ENCODE data around the gene GPNMB.
"Not testable (repeated sequence)": the region's sequence is repeated elsewhere in the genome, so short reads cannot be mapped to it uniquely, and the experiment has no call there.

Gene GPNMB

DNA sequence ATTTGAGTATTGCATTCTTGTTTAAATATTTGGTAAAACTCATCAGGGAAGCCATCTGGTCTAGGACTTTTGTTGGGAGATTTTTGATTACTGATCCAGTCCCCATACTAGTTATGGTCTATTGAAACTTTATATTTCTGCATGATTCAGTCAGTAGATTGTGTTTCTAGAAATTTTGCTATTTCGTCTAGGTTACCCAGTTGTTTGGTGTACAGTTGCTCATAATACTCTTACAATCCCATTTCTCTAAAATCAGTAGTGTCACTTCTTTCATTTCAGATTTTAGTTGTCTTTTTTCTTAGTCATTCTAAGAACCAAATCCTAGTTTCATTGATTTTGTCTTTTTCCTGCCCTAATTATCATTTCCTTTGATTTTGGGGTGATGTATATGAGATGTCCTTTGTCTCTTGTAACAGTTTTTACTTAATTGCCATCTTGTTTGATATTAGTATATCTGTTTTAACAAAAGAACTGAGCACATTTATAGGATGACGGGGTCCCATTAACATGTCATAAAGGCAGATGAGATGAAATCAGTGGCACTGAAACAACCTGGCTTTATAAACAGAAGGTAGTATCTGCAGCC is 60.5 kb downstream of the GPNMB start:
- DNase-seq (ENCODE audit: low read depth) = no peak

DNA sequence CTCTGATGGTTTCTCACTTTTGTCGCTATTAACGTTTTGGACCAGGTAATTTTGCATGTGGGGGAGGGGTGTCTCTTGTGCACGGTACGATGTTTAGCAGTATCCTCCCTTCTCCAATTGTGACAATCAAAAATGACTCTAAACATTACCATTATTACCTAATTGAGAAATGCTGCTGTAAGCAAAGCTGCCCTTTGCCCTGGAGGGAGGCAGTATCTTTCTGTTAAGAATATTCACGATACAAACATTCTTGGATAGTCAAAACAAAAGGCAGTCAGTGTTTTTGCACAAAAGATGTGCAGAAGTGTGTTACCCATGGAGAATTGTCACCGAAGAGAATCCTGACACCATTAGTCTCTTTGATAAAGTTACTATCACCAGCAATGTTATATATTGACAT is 62.2 kb downstream of the GPNMB start:
- DNase-seq (ENCODE audit: low read depth) = no peak

DNA sequence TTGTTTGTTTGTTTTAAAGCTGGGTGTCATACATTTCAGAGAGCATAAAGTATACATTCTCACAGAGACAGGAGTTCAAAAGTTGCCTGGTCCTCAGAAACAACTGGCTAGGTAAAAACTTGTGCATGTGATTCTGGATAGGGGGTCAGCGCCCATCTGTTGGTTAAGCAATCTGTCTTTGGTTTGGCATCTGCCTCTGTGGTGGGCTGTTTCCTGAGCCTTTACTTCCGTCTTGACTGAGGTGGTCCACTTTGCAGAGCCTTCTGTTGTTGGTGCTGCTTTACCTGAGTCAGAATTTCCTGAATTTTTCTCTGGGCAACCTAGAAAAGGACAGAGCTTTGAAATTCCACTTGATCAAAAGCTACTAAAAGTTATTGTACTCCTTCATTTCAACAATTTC is 65.6 kb downstream of the GPNMB start:
- DNase-seq (ENCODE audit: low read depth) = not testable (repeated sequence)

DNA sequence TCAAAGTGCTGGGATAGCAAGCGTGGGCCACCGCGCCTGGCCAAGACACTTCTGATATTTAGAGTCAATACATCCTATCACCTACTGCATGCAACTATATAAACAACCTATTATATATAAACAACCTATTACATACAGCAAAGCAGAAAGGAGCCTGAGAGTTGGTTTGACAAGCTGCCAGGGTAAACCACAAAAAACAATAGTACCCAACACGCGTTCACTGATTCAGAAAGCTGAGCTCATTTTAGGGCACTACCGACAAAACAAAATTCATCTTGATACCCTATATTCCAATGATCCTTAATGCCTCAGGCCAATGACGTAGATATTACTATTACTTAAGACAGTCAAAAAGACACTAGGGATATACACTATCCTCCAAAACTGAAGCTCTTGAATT is 68.8 kb downstream of the GPNMB start:
- DNase-seq (ENCODE audit: low read depth) = no peak

Measured in stimulated activated CD8-positive, alpha-beta memory T cell treated with anti-CD3 and anti-CD28 coated beads, Interleukin-7, amount 100 ng/mL, for 24 hours (primary cell).